Gastroesophageal sphincter (tissue), 3 donors: ENCODE data around the gene BMS1.
"Not testable (repeated sequence)": the region's sequence is repeated elsewhere in the genome, so short reads cannot be mapped to it uniquely, and the experiment has no call there.

Source experiments
- CTCF ChIP-seq, 4 experiments: fragments of 200-600 bp in 2 of 4; fragments of 450-650 bp in 2 of 4; sonication (generic) in 1 of 4; IDR thresholded peaks; one replicate each; pipeline ENCODE4 v1.5.1; 2017 to 2019; ENCODE audit warnings: antibody characterized with exemption in 4 of 4, mild to moderate bottlenecking in 2 of 4, moderate library complexity in 2 of 4
- EP300 ChIP-seq: sonication (generic); formaldehyde crosslinking; IDR thresholded peaks from one replicate; pipeline ENCODE4 v1.6.1; 2017; ENCODE audit warnings: antibody characterized with exemption, mild to moderate bottlenecking
- POLR2A ChIP-seq, 2 donors: fragments of 450-650 bp; IDR thresholded peaks; one replicate each; pipeline ENCODE4 v1.6.1; 2017; ENCODE audit warnings: antibody characterized with exemption in 2 of 2, mild to moderate bottlenecking in 2 of 2, moderate library complexity in 1 of 2

GRCh38 chr10:42813989-42814687 lies 31.5 kb downstream of the BMS1 start:
- not testable (repeated sequence) for TF ChIP-seq CTCF (IDR thresholded peaks at IDR 0.05); POLR2A (IDR thresholded peaks at IDR 0.05); EP300
